22Rv1 (cell line): ENCODE results near the gene BCL11B.

ENCODE experiments used
- ZFX ChIP-seq: fragments of 450-650 bp; IDR thresholded peaks from 2 replicates; pipeline ENCODE4 v1.6.1; 2017; ENCODE audit warnings: antibody characterized with exemption, borderline replicate concordance
- TF ChIP-seq, protein P1 (sequence below): fragments of 450-650 bp; IDR thresholded peaks from 2 replicates; pipeline ENCODE4 v1.5.1; 2017; ENCODE audit warnings: mild to moderate bottlenecking

DNA sequence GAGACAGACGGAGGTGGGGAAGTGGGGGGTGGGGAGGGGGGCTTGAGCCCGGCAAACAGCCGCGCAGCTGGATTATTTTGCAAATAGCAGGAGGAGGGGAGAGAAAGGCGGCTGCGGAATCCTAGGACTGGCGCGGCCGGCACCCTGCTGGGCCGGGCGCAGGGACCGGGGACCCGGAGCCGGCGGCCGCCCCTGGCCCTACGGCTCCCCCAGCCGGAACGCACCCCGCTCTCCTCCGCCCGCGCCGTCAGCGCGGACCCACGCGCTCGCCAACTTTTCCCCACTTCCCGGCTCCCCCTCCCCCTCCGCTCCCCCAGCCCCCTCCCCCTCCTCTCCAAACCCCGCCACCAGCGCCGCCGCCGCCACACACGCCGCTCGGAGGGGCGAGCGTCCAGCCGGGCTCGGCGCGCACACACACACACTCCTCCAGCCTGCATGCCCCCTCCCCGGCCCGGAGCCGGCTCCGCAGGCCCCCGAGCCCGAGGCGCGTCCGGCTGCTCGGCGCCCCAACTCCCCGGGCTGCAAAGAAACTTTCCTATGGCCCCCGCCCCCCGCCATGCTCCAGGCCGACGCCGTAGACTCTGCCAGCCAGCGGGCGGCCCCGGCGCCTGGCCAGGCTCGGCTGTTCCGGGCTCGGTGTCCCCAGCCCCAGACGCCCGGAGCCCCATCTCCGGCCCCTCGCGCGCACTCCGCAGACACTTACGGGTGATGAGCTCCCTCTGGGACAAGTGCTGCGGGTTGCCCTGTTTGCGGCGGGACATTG is 1.4 kb downstream of the BCL11B start:
- TF ChIP-seq, protein P1, sequence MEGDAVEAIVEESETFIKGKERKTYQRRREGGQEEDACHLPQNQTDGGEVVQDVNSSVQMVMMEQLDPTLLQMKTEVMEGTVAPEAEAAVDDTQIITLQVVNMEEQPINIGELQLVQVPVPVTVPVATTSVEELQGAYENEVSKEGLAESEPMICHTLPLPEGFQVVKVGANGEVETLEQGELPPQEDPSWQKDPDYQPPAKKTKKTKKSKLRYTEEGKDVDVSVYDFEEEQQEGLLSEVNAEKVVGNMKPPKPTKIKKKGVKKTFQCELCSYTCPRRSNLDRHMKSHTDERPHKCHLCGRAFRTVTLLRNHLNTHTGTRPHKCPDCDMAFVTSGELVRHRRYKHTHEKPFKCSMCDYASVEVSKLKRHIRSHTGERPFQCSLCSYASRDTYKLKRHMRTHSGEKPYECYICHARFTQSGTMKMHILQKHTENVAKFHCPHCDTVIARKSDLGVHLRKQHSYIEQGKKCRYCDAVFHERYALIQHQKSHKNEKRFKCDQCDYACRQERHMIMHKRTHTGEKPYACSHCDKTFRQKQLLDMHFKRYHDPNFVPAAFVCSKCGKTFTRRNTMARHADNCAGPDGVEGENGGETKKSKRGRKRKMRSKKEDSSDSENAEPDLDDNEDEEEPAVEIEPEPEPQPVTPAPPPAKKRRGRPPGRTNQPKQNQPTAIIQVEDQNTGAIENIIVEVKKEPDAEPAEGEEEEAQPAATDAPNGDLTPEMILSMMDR: no peak
- no peak for TF ChIP-seq ZFX
